Endothelial cell (in vitro differentiated cells): ENCODE results near the gene SEPTIN10. TPM values are rescaled to one million over a fixed set of nuclear protein-coding genes. Genes with fewer than 3 reads are reported as not detected.
A peak's percentile ranks its signal among the peaks of the same experiment; 100 is the strongest.

Source experiments
- DNase-seq: peaks from one replicate; pipeline ENCODE4 v3.0.0; 2021; ENCODE audit warnings: low spot score
- H3K27ac Mint-ChIP-seq: one replicate; pipeline ENCODE4 v1.8.0; 2021; ENCODE audit warnings: mixed read lengths, inconsistent platforms; ENCODE audit not compliant: unreplicated experiment
- H3K27me3 Mint-ChIP-seq: one replicate; pipeline ENCODE4 v1.8.0; 2021; ENCODE audit warnings: mild to moderate bottlenecking, moderate library complexity, mixed read lengths, inconsistent platforms; ENCODE audit not compliant: unreplicated experiment
- H3K36me3 Mint-ChIP-seq: one replicate; pipeline ENCODE4 v1.8.0; 2021; ENCODE audit warnings: mild to moderate bottlenecking, low read depth, mixed read lengths, inconsistent platforms; ENCODE audit not compliant: unreplicated experiment
- H3K4me1 Mint-ChIP-seq: one replicate; pipeline ENCODE4 v1.8.0; 2021; ENCODE audit warnings: mild to moderate bottlenecking, mixed read lengths, inconsistent platforms; ENCODE audit not compliant: unreplicated experiment
- H3K4me3 Mint-ChIP-seq: one replicate; pipeline ENCODE4 v1.8.0; 2021; ENCODE audit warnings: mild to moderate bottlenecking, mixed read lengths, inconsistent platforms; ENCODE audit not compliant: unreplicated experiment
- H3K9me3 Mint-ChIP-seq: one replicate; pipeline ENCODE4 v1.8.0; 2021; ENCODE audit warnings: mixed read lengths, inconsistent platforms; ENCODE audit not compliant: unreplicated experiment
- CTCF ChIP-seq: fragments of 200-600 bp; sonication (generic); IDR thresholded peaks from one replicate; pipeline ENCODE4 v1.5.0; 2021; ENCODE audit warnings: antibody characterized with exemption; ENCODE audit not compliant: unreplicated experiment
- total RNA-seq: library from RNA; stranded (reverse); fragmentation: NEBNext Ultra II Directional; extraction: Animal tissue kit (Norgen Biotek cat#: 25700); gene quantifications from one replicate; pipeline ENCODE4 v1.2.1, GENCODE V29; 2021; ENCODE audit not compliant: unreplicated experiment

SEPTIN10 gene
- total RNA-seq, 1 donor from 2014 or later = 69.8 TPM

- H3K27me3 Mint-ChIP-seq = peaks cover 5% of the 10 kb centered on the region
- no peak for TF ChIP-seq CTCF
- H3K4me1 Mint-ChIP-seq = peaks cover 4% of the 10 kb centered on the region
- no peaks in the 10 kb centered on the region for H3K9me3 Mint-ChIP-seq
- no peak for DNase-seq
- H3K4me3 Mint-ChIP-seq = no peak overlapping the region
- H3K27ac Mint-ChIP-seq = no peak overlapping the region
- H3K36me3 Mint-ChIP-seq = peaks cover 10% of the 10 kb centered on the region
Observed at GRCh38 chr2:109503191-109503590, 110.6 kb downstream of the SEPTIN10 start.

GRCh38 chr2:109501461-109501860 lies 112.3 kb downstream of the SEPTIN10 start:
- H3K36me3 Mint-ChIP-seq = peaks cover 10% of the 10 kb centered on the region
- H3K9me3 Mint-ChIP-seq = no peaks in the 10 kb centered on the region
- peaks cover 15% of the 10 kb centered on the region for H3K4me1 Mint-ChIP-seq
- no peak overlapping the region for H3K4me3 Mint-ChIP-seq
- H3K27me3 Mint-ChIP-seq = peaks cover 5% of the 10 kb centered on the region
- TF ChIP-seq CTCF = no peak
- H3K27ac Mint-ChIP-seq = no peak overlapping the region
- no peak for DNase-seq

GRCh38 chr2:109500910-109501309 lies 112.9 kb downstream of the SEPTIN10 start:
- H3K4me3 Mint-ChIP-seq = no peak overlapping the region
- H3K27me3 Mint-ChIP-seq = peaks cover 5% of the 10 kb centered on the region
- no peak for DNase-seq

GRCh38 chr2:109499566-109499965 lies 114.2 kb downstream of the SEPTIN10 start:
- TF ChIP-seq CTCF = no peak
- Mint-ChIP-seq H3K4me3 (peak overlapping the region; percentile 60), H3K36me3 (peaks cover 13% of the 10 kb centered on the region), H3K9me3 (no peaks in the 10 kb centered on the region), H3K27me3 (peaks cover 3% of the 10 kb centered on the region), H3K4me1 (peaks cover 15% of the 10 kb centered on the region), H3K27ac (peak overlapping the region; percentile 76)
- DNase-seq = no peak

More at GRCh38 chr2:109500910-109501309, 112.9 kb downstream of the SEPTIN10 start:
- TF ChIP-seq CTCF = no peak
- Mint-ChIP-seq H3K36me3 (peaks cover 13% of the 10 kb centered on the region), H3K9me3 (no peaks in the 10 kb centered on the region), H3K4me1 (peaks cover 15% of the 10 kb centered on the region), H3K27ac (no peak overlapping the region)

- Mint-ChIP-seq H3K4me1 (peaks cover 15% of the 10 kb centered on the region), H3K9me3 (no peaks in the 10 kb centered on the region), H3K36me3 (peaks cover 11% of the 10 kb centered on the region), H3K4me3 (no peak overlapping the region), H3K27ac (no peak overlapping the region), H3K27me3 (peaks cover 3% of the 10 kb centered on the region)
- TF ChIP-seq CTCF = no peak
- DNase-seq = no peak
Observed at GRCh38 chr2:109498906-109499305, 114.9 kb downstream of the SEPTIN10 start.
